ENCODE measurements around the gene KCND2.

The KCND2 gene

GRCh38 chr7:120307991-120308545, 35.1 kb downstream of the KCND2 start:
- Histone ChIP-seq H3K27me3 (ENCODE audit: insufficient read depth, low read length) (no peaks in the 10 kb centered on the region), H3K27ac (ENCODE audit: low read depth, low read length) (no peak overlapping the region), H3K4me3 (ENCODE audit: low read length) (no peak overlapping the region), H3K36me3 (ENCODE audit: insufficient read depth, low read length) (no peaks in the 10 kb centered on the region), H3K9me3 (ENCODE audit: insufficient read depth, low read depth, low read length) (no peaks in the 10 kb centered on the region), H3K9ac (ENCODE audit: low read depth, low read length) (no peak overlapping the region), H3K4me1 (ENCODE audit: insufficient read depth, low read length) (peaks cover 13% of the 10 kb centered on the region)
- 100% methylated on average over 1 of the region's 4 CpGs for WGBS

DNA sequence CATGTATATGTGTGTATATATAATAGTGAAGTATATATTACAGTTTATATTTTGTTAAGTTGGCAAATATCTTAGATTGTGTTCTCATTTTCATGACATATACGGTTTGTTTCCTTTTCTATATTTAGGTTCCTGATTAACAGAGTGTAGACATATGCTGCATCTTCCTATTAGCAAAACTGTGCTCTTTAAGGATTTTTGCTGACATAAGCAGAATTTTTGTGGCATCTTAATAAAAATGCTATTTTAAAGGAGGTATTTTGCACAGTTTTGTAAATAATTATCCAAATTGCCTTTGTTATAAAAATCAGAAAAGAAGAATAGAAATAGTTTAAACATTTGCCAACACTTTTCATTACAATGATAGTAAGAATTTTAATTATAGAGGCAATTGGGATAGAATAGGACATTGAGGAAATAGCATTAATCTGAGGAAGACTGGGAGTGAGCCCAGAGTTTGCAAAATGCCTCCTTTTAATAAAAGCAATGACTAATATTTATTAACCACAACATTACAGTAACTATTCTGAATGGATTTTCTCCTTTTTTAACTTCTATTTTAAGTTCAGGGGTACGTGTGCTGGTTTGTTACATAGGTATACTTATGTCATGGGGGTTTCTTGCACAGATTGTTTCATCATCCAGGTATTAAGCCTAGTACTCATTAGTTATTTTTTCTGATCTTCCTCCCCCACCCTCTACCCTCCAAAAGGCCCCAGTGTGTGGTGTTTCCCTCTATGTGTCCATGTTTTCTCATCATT, 38.2 kb downstream of the KCND2 start:
- Histone ChIP-seq H3K9ac (ENCODE audit: low read depth, low read length) (no peak overlapping the region), H3K36me3 (ENCODE audit: insufficient read depth, low read length) (no peaks in the 10 kb centered on the region), H3K4me1 (ENCODE audit: insufficient read depth, low read length) (peaks cover 3% of the 10 kb centered on the region; the same call in 1 of the 2 replicates), H3K4me3 (ENCODE audit: low read length) (no peak overlapping the region), H3K27ac (ENCODE audit: low read depth, low read length) (no peak overlapping the region), H3K27me3 (ENCODE audit: insufficient read depth, low read length) (no peaks in the 10 kb centered on the region), H3K9me3 (ENCODE audit: insufficient read depth, low read depth, low read length) (no peaks in the 10 kb centered on the region)
- 100% methylated on average over 1 of the region's 2 CpGs for WGBS

DNA sequence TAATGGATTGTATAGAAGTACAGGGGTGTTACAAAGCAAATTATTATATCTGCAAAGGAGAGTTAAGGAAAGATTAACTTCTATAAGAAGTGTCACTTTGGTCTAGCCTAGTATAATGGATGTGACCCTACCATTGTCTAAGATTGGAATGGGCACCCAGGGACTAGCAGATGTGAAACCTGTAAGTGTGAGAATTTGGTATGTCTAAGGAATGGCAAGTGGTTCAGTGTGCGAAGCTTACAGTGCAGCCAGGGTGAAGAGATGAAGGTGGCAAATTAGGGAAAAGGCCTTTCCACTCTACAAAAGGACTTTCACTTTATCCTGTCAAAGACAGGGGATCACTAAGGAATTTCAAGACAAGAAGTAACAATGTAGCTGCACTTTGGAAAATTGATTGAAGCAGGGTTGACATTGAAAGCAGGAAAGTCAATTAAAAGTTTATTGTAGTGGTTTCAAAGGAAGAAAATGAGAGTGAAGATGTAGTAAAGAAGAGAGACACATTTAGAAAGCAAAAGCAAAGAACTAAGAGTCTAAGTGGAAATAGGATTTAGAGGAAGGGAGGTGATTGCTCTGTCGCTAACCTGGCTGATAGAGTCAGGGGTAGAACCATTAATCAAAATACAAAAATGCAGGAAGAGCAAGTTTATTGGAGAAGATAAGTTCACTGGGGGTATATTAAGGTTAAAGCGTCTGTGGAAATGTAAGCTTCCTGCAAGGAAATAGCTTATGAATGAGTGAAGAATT, 47.4 kb downstream of the KCND2 start:
- H3K4me3 ChIP-seq (ENCODE audit: low read length), result no peak overlapping the region
- peaks cover 5% of the 10 kb centered on the region; the same call in 1 of the 2 replicates for H3K4me1 ChIP-seq (ENCODE audit: insufficient read depth, low read length)
- H3K9ac ChIP-seq (ENCODE audit: low read depth, low read length), result no peak overlapping the region
- 92% methylated on average over 3 of the region's 3 CpGs for WGBS
- H3K9me3 ChIP-seq (ENCODE audit: insufficient read depth, low read depth, low read length), result no peaks in the 10 kb centered on the region
- H3K27ac ChIP-seq (ENCODE audit: low read depth, low read length), result no peak overlapping the region
- no peaks in the 10 kb centered on the region for H3K27me3 ChIP-seq (ENCODE audit: insufficient read depth, low read length)
- no peaks in the 10 kb centered on the region for H3K36me3 ChIP-seq (ENCODE audit: insufficient read depth, low read length)

DNA sequence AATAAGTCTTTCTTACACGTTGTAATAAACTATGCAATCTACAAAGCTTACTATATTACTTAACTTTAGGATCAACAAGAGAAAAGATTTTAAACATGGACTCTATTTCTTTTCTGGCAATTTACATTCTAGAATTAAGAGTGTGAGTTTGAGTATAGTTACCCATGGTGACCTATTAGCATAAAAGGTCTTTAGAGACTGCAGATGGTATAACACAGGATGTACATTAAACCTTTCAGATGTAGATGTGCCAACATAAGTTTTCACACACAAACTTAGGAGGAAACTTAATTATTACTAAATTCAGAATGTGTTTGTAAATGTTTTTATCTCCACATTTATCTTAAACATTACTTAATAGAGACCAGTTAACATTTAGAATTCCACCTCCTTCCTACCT, 54.1 kb downstream of the KCND2 start:
- no peak overlapping the region for H3K4me3 ChIP-seq (ENCODE audit: low read length)
- no peaks in the 10 kb centered on the region for H3K27me3 ChIP-seq (ENCODE audit: insufficient read depth, low read length)
- H3K36me3 ChIP-seq (ENCODE audit: insufficient read depth, low read length), result no peaks in the 10 kb centered on the region
- no CpG with 5 or more reads among the region's 1 CpG for WGBS
- no peaks in the 10 kb centered on the region for H3K4me1 ChIP-seq (ENCODE audit: insufficient read depth, low read length)
- no peaks in the 10 kb centered on the region for H3K9me3 ChIP-seq (ENCODE audit: insufficient read depth, low read depth, low read length)
- H3K9ac ChIP-seq (ENCODE audit: low read depth, low read length), result no peak overlapping the region
- no peak overlapping the region for H3K27ac ChIP-seq (ENCODE audit: low read depth, low read length)

- 100% methylated on average over 2 of the region's 2 CpGs for WGBS
- Histone ChIP-seq H3K9ac (ENCODE audit: low read depth, low read length) (no peak overlapping the region), H3K4me1 (ENCODE audit: insufficient read depth, low read length) (no peaks in the 10 kb centered on the region), H3K27ac (ENCODE audit: low read depth, low read length) (no peak overlapping the region), H3K4me3 (ENCODE audit: low read length) (no peak overlapping the region), H3K27me3 (ENCODE audit: insufficient read depth, low read length) (no peaks in the 10 kb centered on the region), H3K36me3 (ENCODE audit: insufficient read depth, low read length) (no peaks in the 10 kb centered on the region), H3K9me3 (ENCODE audit: insufficient read depth, low read depth, low read length) (no peaks in the 10 kb centered on the region)
Observed at GRCh38 chr7:120332433-120332832, 59.5 kb downstream of the KCND2 start.

DNA sequence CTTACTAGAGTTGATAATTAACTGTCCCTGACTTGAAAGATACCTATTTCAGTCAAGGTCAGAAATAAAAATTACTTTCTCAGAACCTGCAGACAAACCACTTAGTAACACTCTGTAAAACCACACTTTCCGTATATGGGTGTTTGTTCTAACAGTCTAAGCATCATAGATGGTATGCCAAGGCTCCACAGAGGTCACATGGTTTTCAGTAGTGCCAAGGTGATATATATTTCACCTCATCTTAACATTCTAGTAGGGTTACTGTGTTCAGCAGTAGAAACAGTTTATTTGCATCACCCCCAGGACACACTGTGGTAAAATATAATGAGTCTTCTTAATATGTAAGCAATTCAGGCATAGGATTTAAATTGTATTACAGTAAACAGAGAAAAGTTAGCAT, 61.5 kb downstream of the KCND2 start:
- no peak overlapping the region for H3K4me3 ChIP-seq (ENCODE audit: low read length)
- no peak overlapping the region for H3K27ac ChIP-seq (ENCODE audit: low read depth, low read length)
- H3K36me3 ChIP-seq (ENCODE audit: insufficient read depth, low read length), result no peaks in the 10 kb centered on the region
- H3K9ac ChIP-seq (ENCODE audit: low read depth, low read length), result no peak overlapping the region
- H3K27me3 ChIP-seq (ENCODE audit: insufficient read depth, low read length), result no peaks in the 10 kb centered on the region
- 75% methylated on average over 1 of the region's 1 CpG for WGBS
- no peaks in the 10 kb centered on the region for H3K4me1 ChIP-seq (ENCODE audit: insufficient read depth, low read length)
- H3K9me3 ChIP-seq (ENCODE audit: insufficient read depth, low read depth, low read length), result no peaks in the 10 kb centered on the region

DNA sequence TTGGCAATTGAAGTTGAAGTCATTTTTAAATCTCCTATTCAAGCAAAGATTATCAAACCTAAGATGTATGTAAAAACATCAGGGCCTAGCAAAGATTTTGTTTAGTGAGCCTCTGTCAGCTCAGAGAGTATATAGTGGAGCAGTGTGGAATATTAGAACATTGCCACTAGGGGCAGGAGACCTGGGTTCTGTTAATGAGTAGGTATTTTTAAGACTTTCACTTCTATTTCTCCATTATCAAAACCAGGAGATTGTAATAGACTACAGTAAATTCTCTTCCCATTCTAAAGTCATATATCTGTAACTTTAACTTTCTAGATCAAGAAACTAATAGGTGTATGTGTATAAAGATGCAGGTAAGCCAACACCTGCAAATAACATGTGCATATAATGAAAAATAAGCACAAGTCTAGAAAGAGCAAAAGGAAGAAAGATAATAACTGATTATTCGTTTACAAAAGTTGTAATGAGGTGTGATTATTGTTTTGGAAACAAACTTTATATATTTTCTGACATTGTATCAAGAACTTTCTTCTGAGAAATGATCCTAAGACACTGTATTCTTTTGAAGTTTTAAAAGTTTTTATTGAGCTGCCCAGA, 64.4 kb downstream of the KCND2 start:
- Histone ChIP-seq H3K27me3 (ENCODE audit: insufficient read depth, low read length) (no peaks in the 10 kb centered on the region), H3K9ac (ENCODE audit: low read depth, low read length) (no peak overlapping the region), H3K36me3 (ENCODE audit: insufficient read depth, low read length) (no peaks in the 10 kb centered on the region), H3K9me3 (ENCODE audit: insufficient read depth, low read depth, low read length) (no peaks in the 10 kb centered on the region), H3K27ac (ENCODE audit: low read depth, low read length) (no peak overlapping the region), H3K4me3 (ENCODE audit: low read length) (no peak overlapping the region), H3K4me1 (ENCODE audit: insufficient read depth, low read length) (no peaks in the 10 kb centered on the region)
- 67% methylated on average over 1 of the region's 1 CpG for WGBS

DNA sequence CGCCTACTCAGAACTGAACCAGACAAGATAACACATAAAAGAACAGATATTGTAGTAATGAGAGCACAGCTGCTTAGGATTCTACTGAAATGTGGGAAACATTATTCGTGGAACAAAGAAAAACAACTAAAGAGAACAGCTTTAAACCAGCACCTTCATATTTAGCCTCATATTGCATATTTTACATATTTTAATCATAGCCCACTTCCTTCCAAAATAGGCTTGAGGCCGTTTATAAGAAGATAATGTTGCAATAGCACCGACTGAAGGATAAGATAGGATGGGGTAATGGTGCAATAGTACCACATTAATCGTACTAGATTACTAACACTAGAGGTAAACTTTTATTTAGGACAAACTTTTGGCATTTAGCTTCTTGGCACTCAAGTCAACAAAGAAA, 71.3 kb downstream of the KCND2 start:
- Histone ChIP-seq H3K4me3 (ENCODE audit: low read length) (no peak overlapping the region), H3K4me1 (ENCODE audit: insufficient read depth, low read length) (no peaks in the 10 kb centered on the region), H3K36me3 (ENCODE audit: insufficient read depth, low read length) (no peaks in the 10 kb centered on the region), H3K9ac (ENCODE audit: low read depth, low read length) (no peak overlapping the region), H3K27ac (ENCODE audit: low read depth, low read length) (no peak overlapping the region), H3K27me3 (ENCODE audit: insufficient read depth, low read length) (no peaks in the 10 kb centered on the region), H3K9me3 (ENCODE audit: insufficient read depth, low read depth, low read length) (no peaks in the 10 kb centered on the region)
- WGBS, result 94% methylated on average over 3 of the region's 5 CpGs

GRCh38 chr7:120353171-120353570, 80.2 kb downstream of the KCND2 start:
- 85% methylated on average over 2 of the region's 3 CpGs for WGBS
- Histone ChIP-seq H3K4me1 (ENCODE audit: insufficient read depth, low read length) (no peaks in the 10 kb centered on the region), H3K4me3 (ENCODE audit: low read length) (no peak overlapping the region), H3K27me3 (ENCODE audit: insufficient read depth, low read length) (no peaks in the 10 kb centered on the region), H3K9me3 (ENCODE audit: insufficient read depth, low read depth, low read length) (no peaks in the 10 kb centered on the region), H3K9ac (ENCODE audit: low read depth, low read length) (no peak overlapping the region), H3K27ac (ENCODE audit: low read depth, low read length) (no peak overlapping the region), H3K36me3 (ENCODE audit: insufficient read depth, low read length) (no peaks in the 10 kb centered on the region)

- Histone ChIP-seq H3K27ac (ENCODE audit: low read depth, low read length) (no peak overlapping the region), H3K9ac (ENCODE audit: low read depth, low read length) (no peak overlapping the region), H3K36me3 (ENCODE audit: insufficient read depth, low read length) (no peaks in the 10 kb centered on the region), H3K4me3 (ENCODE audit: low read length) (no peak overlapping the region), H3K4me1 (ENCODE audit: insufficient read depth, low read length) (no peaks in the 10 kb centered on the region), H3K27me3 (ENCODE audit: insufficient read depth, low read length) (no peaks in the 10 kb centered on the region), H3K9me3 (ENCODE audit: insufficient read depth, low read depth, low read length) (no peaks in the 10 kb centered on the region)
Observed at GRCh38 chr7:120360918-120361317, 87.9 kb downstream of the KCND2 start.

- H3K27ac ChIP-seq (ENCODE audit: low read depth, low read length), result no peak overlapping the region
- no peak overlapping the region for H3K9ac ChIP-seq (ENCODE audit: low read depth, low read length)
- H3K27me3 ChIP-seq (ENCODE audit: insufficient read depth, low read length), result no peaks in the 10 kb centered on the region
- no peaks in the 10 kb centered on the region for H3K36me3 ChIP-seq (ENCODE audit: insufficient read depth, low read length)
- H3K9me3 ChIP-seq (ENCODE audit: insufficient read depth, low read depth, low read length), result no peaks in the 10 kb centered on the region
- H3K4me1 ChIP-seq (ENCODE audit: insufficient read depth, low read length), result no peaks in the 10 kb centered on the region
- H3K4me3 ChIP-seq (ENCODE audit: low read length), result no peak overlapping the region
Observed at GRCh38 chr7:120363414-120363813, 90.4 kb downstream of the KCND2 start.
